DMS 273 treated with DMSO at 0.1 percent for 48 hours (cell line): ENCODE measurements around the gene MARCHF4.
"Not testable (repeated sequence)": the region's sequence is repeated elsewhere in the genome, so short reads cannot be mapped to it uniquely, and the experiment has no call there.

ENCODE experiments used
- DNase-seq: peaks from one replicate; lab custom pipeline; 2025; lab: John Stamatoyannopoulos, UW

Gene MARCHF4

GRCh38 chr2:216391401-216391800 lies 19.1 kb upstream of the MARCHF4 start:
- DNase-seq: no peak

GRCh38 chr2:216389570-216389969 lies 17.3 kb upstream of the MARCHF4 start:
- DNase-seq: no peak

- DNase-seq: no peak
Measured at GRCh38 chr2:216388046-216388884, 16.0 kb upstream of the MARCHF4 start.

- no peak for DNase-seq
Measured at GRCh38 chr2:216387262-216387661, 15.0 kb upstream of the MARCHF4 start.

- DNase-seq: no peak
Measured at GRCh38 chr2:216385478-216385877, 13.2 kb upstream of the MARCHF4 start.

- DNase-seq: not testable (repeated sequence)
Measured at GRCh38 chr2:216384409-216384808, 12.1 kb upstream of the MARCHF4 start.

- peak; percentile 66 for DNase-seq
Measured at GRCh38 chr2:216379977-216380376, 7.7 kb upstream of the MARCHF4 start.

- no peak for DNase-seq
Measured at GRCh38 chr2:216375286-216375685, 3.0 kb upstream of the MARCHF4 start.

GRCh38 chr2:216373896-216374295 lies 1.6 kb upstream of the MARCHF4 start:
- DNase-seq: no peak

GRCh38 chr2:216372761-216373291 lies 543 bp upstream of the MARCHF4 start:
- no peak for DNase-seq

GRCh38 chr2:216370961-216371712 lies 1.1 kb downstream of the MARCHF4 start:
- no peak for DNase-seq

GRCh38 chr2:216369821-216370220 lies 2.5 kb downstream of the MARCHF4 start:
- DNase-seq: no peak

- DNase-seq: no peak
Measured at GRCh38 chr2:216366777-216367471, 5.4 kb downstream of the MARCHF4 start.

GRCh38 chr2:216365518-216365917 lies 6.8 kb downstream of the MARCHF4 start:
- no peak for DNase-seq

- DNase-seq: no peak
Measured at GRCh38 chr2:216363221-216363620, 9.1 kb downstream of the MARCHF4 start.

- peak; percentile 87 for DNase-seq
Measured at GRCh38 chr2:216362730-216363129, 9.6 kb downstream of the MARCHF4 start.

GRCh38 chr2:216355711-216356110 lies 16.6 kb downstream of the MARCHF4 start:
- no peak for DNase-seq

GRCh38 chr2:216354306-216354705 lies 18.0 kb downstream of the MARCHF4 start:
- no peak for DNase-seq

- no peak for DNase-seq
Measured at GRCh38 chr2:216352653-216353270, 19.5 kb downstream of the MARCHF4 start.

- DNase-seq: no peak
Measured at GRCh38 chr2:216351172-216351925, 20.9 kb downstream of the MARCHF4 start.

GRCh38 chr2:216350214-216350791 lies 22.0 kb downstream of the MARCHF4 start:
- no peak for DNase-seq
